ENCODE data around the gene TCF12. TPM values are rescaled to one million over a fixed set of nuclear protein-coding genes. Genes with fewer than 3 reads are reported as not detected.

The TCF12 gene
- total and polyA plus RNA-seq, 2 donors (not counting 3 experiments of a cell fraction or from before 2014, with no cell fraction given): 72.1 to 133 TPM

GRCh38 chr15:57248074-57248473 is 329.6 kb downstream of the TCF12 start:
- TF ChIP-seq MYC (IDR thresholded peaks at IDR 0.05; ENCODE audit: low read depth, low read length) (no peak), JUN (IDR thresholded peaks at IDR 0.05; ENCODE audit: borderline replicate concordance, insufficient read depth, insufficient read length, low read depth) (no peak), FOS (IDR thresholded peaks at IDR 0.05; ENCODE audit: borderline replicate concordance, insufficient read depth, low read length) (no peak)
- Histone ChIP-seq H3K4me1 (ENCODE audit: control insufficient read depth, extremely low read depth, insufficient read depth, low read length) (no peaks in the 10 kb centered on the region), H3K9me3 (replicated peaks; ENCODE audit: control insufficient read depth, insufficient read depth, low read length) (no peaks in the 10 kb centered on the region), H3K9ac (replicated peaks; ENCODE audit: extremely low read depth, insufficient read depth, low read length) (no peak overlapping the region), H4K20me1 (replicated peaks; ENCODE audit: control insufficient read depth, extremely low read depth, insufficient read depth, low read length) (no peaks in the 10 kb centered on the region), H3K79me2 (ENCODE audit: control insufficient read depth, insufficient read depth, low read length) (no peaks in the 10 kb centered on the region), H3K36me3 (ENCODE audit: control insufficient read depth in 2 of 2, extremely low read depth in 1 of 2, insufficient read depth in 2 of 2, low read length in 2 of 2) (peaks cover 6 to 7% of the 10 kb centered on the region in 2 experiments), H3K4me2 (ENCODE audit: insufficient read depth, low read length) (no peak overlapping the region), H2AFZ (ENCODE audit: low read depth, low read length) (no peak overlapping the region), H3K27ac (ENCODE audit: insufficient read depth, low read depth, low read length) (no peak overlapping the region), H3K27me3 (ENCODE audit: control insufficient read depth in 2 of 2, insufficient read depth in 2 of 2, low read length in 2 of 2) (no peaks in the 10 kb centered on the region), H3K4me3 (replicated peaks in 1 of 3; ENCODE audit: insufficient read depth in 1 of 3, low read depth in 1 of 3, low read length in 3 of 3) (no peak overlapping the region), H3K9me1 (replicated peaks; ENCODE audit: control insufficient read depth, extremely low read depth, insufficient read depth, low read length) (no peaks in the 10 kb centered on the region)
- FAIRE-seq: no peak
- intact Hi-C loops (cut with micrococcal nuclease): no loop called here
- DNase-seq (ENCODE audit: low read depth, low spot score): no peak
- dilution Hi-C loops (cut with MboI; ENCODE audit: extremely low pct_ligation_motif_present, low sequenced_read_pairs): no loop called here
- BruUV-seq (replicated peaks): no TSS peak
- CTCF ChIA-PET: interaction anchor here (0.8 to 1.1 kb wide), 2 partner anchors 27 to 58 kb away, joined by 3 read pairs; no protein-coding TSS in a partner anchor
- POLR2A ChIA-PET: no interaction called here

- Histone ChIP-seq H3K27me3 (ENCODE audit: control insufficient read depth in 2 of 2, insufficient read depth in 2 of 2, low read length in 2 of 2) (no peaks in the 10 kb centered on the region), H3K27ac (ENCODE audit: insufficient read depth, low read depth, low read length) (no peak overlapping the region), H3K4me1 (ENCODE audit: control insufficient read depth, extremely low read depth, insufficient read depth, low read length) (no peaks in the 10 kb centered on the region), H3K36me3 (ENCODE audit: control insufficient read depth in 2 of 2, extremely low read depth in 1 of 2, insufficient read depth in 2 of 2, low read length in 2 of 2) (peaks cover 4 to 13% of the 10 kb centered on the region in 2 experiments), H4K20me1 (replicated peaks; ENCODE audit: control insufficient read depth, extremely low read depth, insufficient read depth, low read length) (no peaks in the 10 kb centered on the region), H2AFZ (ENCODE audit: low read depth, low read length) (no peak overlapping the region), H3K79me2 (ENCODE audit: control insufficient read depth, insufficient read depth, low read length) (no peaks in the 10 kb centered on the region), H3K9me3 (replicated peaks; ENCODE audit: control insufficient read depth, insufficient read depth, low read length) (no peaks in the 10 kb centered on the region), H3K9me1 (replicated peaks; ENCODE audit: control insufficient read depth, extremely low read depth, insufficient read depth, low read length) (no peaks in the 10 kb centered on the region), H3K9ac (replicated peaks; ENCODE audit: extremely low read depth, insufficient read depth, low read length) (no peak overlapping the region), H3K4me3 (replicated peaks in 1 of 3; ENCODE audit: insufficient read depth in 1 of 3, low read depth in 1 of 3, low read length in 3 of 3) (no peak overlapping the region), H3K4me2 (ENCODE audit: insufficient read depth, low read length) (no peak overlapping the region)
- dilution Hi-C loops (cut with MboI; ENCODE audit: extremely low pct_ligation_motif_present, low sequenced_read_pairs): no loop called here
- no TSS peak for BruUV-seq (replicated peaks)
- DNase-seq (ENCODE audit: low read depth, low spot score) (no peak), FAIRE-seq (no peak)
- intact Hi-C loops (cut with micrococcal nuclease): no loop called here
- TF ChIP-seq GATA2 (IDR thresholded peaks at IDR 0.05; ENCODE audit: insufficient read depth, insufficient read length, low read depth, low read length) (no peak), MYC (IDR thresholded peaks at IDR 0.05; ENCODE audit: low read depth, low read length) (no peak), FOS (IDR thresholded peaks at IDR 0.05; ENCODE audit: borderline replicate concordance, insufficient read depth, low read length) (no peak), EZH2 (IDR thresholded peaks at IDR 0.05; ENCODE audit: borderline replicate concordance, low read depth, low read length, severe bottlenecking) (no peak), POLR2A (IDR thresholded peaks at IDR 0.05; ENCODE audit: low read depth, low read length) (no peak), POLR2AphosphoS5 (IDR thresholded peaks at IDR 0.05; ENCODE audit: insufficient read depth, low read depth, low read length) (no peak), JUN (IDR thresholded peaks at IDR 0.05; ENCODE audit: borderline replicate concordance, insufficient read depth, insufficient read length, low read depth) (no peak), MAX (IDR thresholded peaks at IDR 0.05; ENCODE audit: insufficient read depth, insufficient read length) (no peak), CTCF (IDR thresholded peaks at IDR 0.05; ENCODE audit: extremely low read depth in 1 of 2, insufficient read depth in 1 of 2, low read depth in 1 of 2, low read length in 2 of 2) (no peak)
- CTCF ChIA-PET: interaction anchor here (1.7 kb wide), 1 partner anchor 9 kb away, joined by 4 read pairs; no protein-coding TSS in a partner anchor
- POLR2A ChIA-PET: no interaction called here
Measured at GRCh38 chr15:57251308-57251707, 332.9 kb downstream of the TCF12 start.
